SK-N-SH (cell line): Measurements from ENCODE around the gene AP4S1. TPM values are rescaled to one million over a fixed set of nuclear protein-coding genes. Genes with fewer than 3 reads are reported as not detected.

Source experiments
- CTCF ChIA-PET: fragments of 300-600, 350-600 bp; formaldehyde crosslinking; extraction: SDS; loops from one replicate; lab custom pipeline; 2021; lab: Yijun Ruan, JAX
- POLR2A ChIA-PET: fragments of 350-600 bp; sonication (Branson Sonifier 250); formaldehyde crosslinking; extraction: SDS; loops from one replicate; lab custom pipeline; 2020; ENCODE audit warnings: antibody characterized with exemption, inconsistent platforms; lab: Yijun Ruan, JAX
- DNase-seq: peaks from one replicate; pipeline ENCODE4 v3.0.0; 2012
- H2AFZ ChIP-seq: fragments of 200-600 bp; sonication (generic); 2 replicates; pipeline ENCODE4 v1.8.1; 2016; ENCODE audit warnings: antibody characterized with exemption, mild to moderate bottlenecking, low read depth
- H3F3A ChIP-seq: fragments of 200-600 bp; sonication (generic); replicated peaks from 2 replicates; pipeline ENCODE3; 2016; ENCODE audit warnings: antibody characterized with exemption, mild to moderate bottlenecking; ENCODE audit not compliant: insufficient read depth
- H3K27ac ChIP-seq, 2 experiments: fragments of 200-500 bp in 1 of 2; fragments of 200-600 bp in 1 of 2; sonication (Bioruptor generic) in 1 of 2; sonication (generic), shearing (Covaris generic) in 1 of 2; 2 replicates each; pipeline versions ENCODE4 v1.5.1 to v1.6.1; 2014 to 2016; ENCODE audit warnings: low read depth in 2 of 2, inconsistent platforms in 1 of 2, low read length in 1 of 2, mild to moderate bottlenecking in 1 of 2, mixed read lengths in 1 of 2
- H3K27me3 ChIP-seq: fragments of 200-600 bp; sonication (generic), shearing (Covaris generic); 2 replicates; pipeline ENCODE4 v1.6.1; 2016; ENCODE audit warnings: mixed run types; ENCODE audit not compliant: insufficient read depth
- H3K36me3 ChIP-seq, 2 experiments: fragments of 200-500 bp in 1 of 2; fragments of 200-600 bp in 1 of 2; sonication (Bioruptor generic) in 1 of 2; sonication (generic) in 1 of 2; replicated peaks in 1 of 2; 2 replicates each; pipeline versions ENCODE3 to v1.5.1; 2014 to 2016; ENCODE audit warnings: low read length in 1 of 2, mild to moderate bottlenecking in 1 of 2; ENCODE audit not compliant: insufficient read depth in 2 of 2, control insufficient read depth in 1 of 2
- H3K4me1 ChIP-seq, 2 experiments: fragments of 200-500 bp in 1 of 2; fragments of 200-600 bp in 1 of 2; sonication (Bioruptor generic) in 1 of 2; sonication (generic), shearing (Covaris generic) in 1 of 2; 2 replicates each; pipeline versions ENCODE4 v1.5.1 to v1.6.1; 2014 to 2016; ENCODE audit warnings: low read depth in 1 of 2, low read length in 1 of 2, mixed run types in 1 of 2; ENCODE audit not compliant: insufficient read depth in 2 of 2, control insufficient read depth in 1 of 2
- H3K4me2 ChIP-seq: fragments of 200-600 bp; sonication (generic), shearing (Covaris generic); 2 replicates; pipeline ENCODE4 v1.6.1; 2017; ENCODE audit warnings: mixed run types
- H3K4me3 ChIP-seq, 2 experiments: fragments of 200-500 bp in 1 of 2; fragments of 200-600 bp in 1 of 2; sonication (Bioruptor generic) in 1 of 2; sonication (generic), shearing (Covaris generic) in 1 of 2; 2 replicates each; pipeline versions ENCODE4 v1.5.1 to v1.8.1; 2014 to 2016; ENCODE audit warnings: low read depth in 2 of 2, inconsistent platforms in 1 of 2, low read length in 1 of 2, mild to moderate bottlenecking in 1 of 2, mixed read lengths in 1 of 2, moderate library complexity in 1 of 2
- H3K79me2 ChIP-seq: fragments of 200-600 bp; sonication (generic); 2 replicates; pipeline ENCODE4 v1.8.1; 2017; ENCODE audit warnings: mild to moderate bottlenecking; ENCODE audit not compliant: insufficient read depth
- H3K9ac ChIP-seq: fragments of 200-600 bp; sonication (generic); 2 replicates; pipeline ENCODE4 v1.6.1; 2017; ENCODE audit warnings: mixed run types
- H3K9me2 ChIP-seq: fragments of 200-600 bp; sonication (generic); 2 replicates; pipeline ENCODE4 v1.6.1; 2017; ENCODE audit warnings: mixed run types
- H3K9me3 ChIP-seq: fragments of 200-600 bp; sonication (generic); 2 replicates; pipeline ENCODE4 v1.6.1; 2017; ENCODE audit warnings: mixed run types, mild to moderate bottlenecking, moderate library complexity
- H4K20me1 ChIP-seq: fragments of 200-600 bp; sonication (generic); 2 replicates; pipeline ENCODE4 v1.6.1; 2017; ENCODE audit warnings: mild to moderate bottlenecking, mixed run types; ENCODE audit not compliant: insufficient read depth
- CHD2 ChIP-seq: fragments of 150-350 bp; IDR thresholded peaks from 2 replicates; pipeline ENCODE4 v1.6.1; 2018; ENCODE audit warnings: low read length; ENCODE audit not compliant: partially characterized antibody
- FOXM1 ChIP-seq: IDR thresholded peaks from 2 replicates; pipeline ENCODE4 v1.4.0; 2012; ENCODE audit warnings: low read depth, mild to moderate bottlenecking
- MXI1 ChIP-seq: IDR thresholded peaks from 2 replicates; pipeline ENCODE4 v1.6.1; 2012; ENCODE audit warnings: mild to moderate bottlenecking, low read depth, low read length, improper control_type of control experiment
- RAD21 ChIP-seq: IDR thresholded peaks from 2 replicates; pipeline ENCODE4 v1.6.1; 2012; ENCODE audit warnings: mild to moderate bottlenecking, low read length
- RCOR1 ChIP-seq: fragments of 150-350 bp; IDR thresholded peaks from 2 replicates; pipeline ENCODE4 v1.6.1; 2017; ENCODE audit warnings: antibody characterized with exemption, low read length
- ZBTB33 ChIP-seq: IDR thresholded peaks from 2 replicates; pipeline ENCODE4 v1.4.0; 2012; ENCODE audit warnings: low read depth, borderline replicate concordance
- WGBS: methylation state at CpG from one replicate; pipeline ENCODE4 v1.1.6; 2017; ENCODE audit warnings: low lambda C conversion rate; 5-methylcytosine and 5-hydroxymethylcytosine counted together
- polyA plus RNA-seq, 3 experiments: library from polyadenylated mRNA; depleted of rRNA; stranded (reverse); fragments of >200 nt; gene quantifications; 2 replicates each; pipeline ENCODE4 v1.2.3, GENCODE V29; 2012
- TF ChIP-seq, protein P1 (sequence below): fragments of 150-350 bp; IDR thresholded peaks from 2 replicates; pipeline ENCODE4 v1.6.1; 2017; ENCODE audit warnings: antibody characterized with exemption, low read length, low read depth, borderline replicate concordance
- TF ChIP-seq, protein P2 (sequence below): fragments of 200-600 bp; sonication (generic); IDR thresholded peaks from 2 replicates; pipeline ENCODE4 v1.6.1; 2017; ENCODE audit warnings: antibody characterized with exemption, mild to moderate bottlenecking, moderate library complexity
- TF ChIP-seq, protein P3 (sequence below): IDR thresholded peaks from 2 replicates; pipeline ENCODE4 v1.6.1; 2012; ENCODE audit warnings: mild to moderate bottlenecking, low read depth, low read length, moderate library complexity

Gene AP4S1
- polyA plus RNA-seq, 1 of the 3 experiments (the other 2 are of a cell fraction): 1.7 TPM

- no peak overlapping the region for H3K4me2 ChIP-seq
- H3K9ac ChIP-seq: no peak overlapping the region
- H3K36me3 ChIP-seq: no peaks in the 10 kb centered on the region
- H3K9me3 ChIP-seq: no peaks in the 10 kb centered on the region
- TF ChIP-seq RAD21 (no peak), FOXM1 (no peak), MXI1 (no peak), CHD2 (no peak), RCOR1 (no peak), ZBTB33 (no peak)
- TF ChIP-seq, protein P1, sequence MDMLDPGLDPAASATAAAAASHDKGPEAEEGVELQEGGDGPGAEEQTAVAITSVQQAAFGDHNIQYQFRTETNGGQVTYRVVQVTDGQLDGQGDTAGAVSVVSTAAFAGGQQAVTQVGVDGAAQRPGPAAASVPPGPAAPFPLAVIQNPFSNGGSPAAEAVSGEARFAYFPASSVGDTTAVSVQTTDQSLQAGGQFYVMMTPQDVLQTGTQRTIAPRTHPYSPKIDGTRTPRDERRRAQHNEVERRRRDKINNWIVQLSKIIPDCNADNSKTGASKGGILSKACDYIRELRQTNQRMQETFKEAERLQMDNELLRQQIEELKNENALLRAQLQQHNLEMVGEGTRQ: no peak
- TF ChIP-seq, protein P2, sequence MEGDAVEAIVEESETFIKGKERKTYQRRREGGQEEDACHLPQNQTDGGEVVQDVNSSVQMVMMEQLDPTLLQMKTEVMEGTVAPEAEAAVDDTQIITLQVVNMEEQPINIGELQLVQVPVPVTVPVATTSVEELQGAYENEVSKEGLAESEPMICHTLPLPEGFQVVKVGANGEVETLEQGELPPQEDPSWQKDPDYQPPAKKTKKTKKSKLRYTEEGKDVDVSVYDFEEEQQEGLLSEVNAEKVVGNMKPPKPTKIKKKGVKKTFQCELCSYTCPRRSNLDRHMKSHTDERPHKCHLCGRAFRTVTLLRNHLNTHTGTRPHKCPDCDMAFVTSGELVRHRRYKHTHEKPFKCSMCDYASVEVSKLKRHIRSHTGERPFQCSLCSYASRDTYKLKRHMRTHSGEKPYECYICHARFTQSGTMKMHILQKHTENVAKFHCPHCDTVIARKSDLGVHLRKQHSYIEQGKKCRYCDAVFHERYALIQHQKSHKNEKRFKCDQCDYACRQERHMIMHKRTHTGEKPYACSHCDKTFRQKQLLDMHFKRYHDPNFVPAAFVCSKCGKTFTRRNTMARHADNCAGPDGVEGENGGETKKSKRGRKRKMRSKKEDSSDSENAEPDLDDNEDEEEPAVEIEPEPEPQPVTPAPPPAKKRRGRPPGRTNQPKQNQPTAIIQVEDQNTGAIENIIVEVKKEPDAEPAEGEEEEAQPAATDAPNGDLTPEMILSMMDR: no peak
- TF ChIP-seq, protein P3, sequence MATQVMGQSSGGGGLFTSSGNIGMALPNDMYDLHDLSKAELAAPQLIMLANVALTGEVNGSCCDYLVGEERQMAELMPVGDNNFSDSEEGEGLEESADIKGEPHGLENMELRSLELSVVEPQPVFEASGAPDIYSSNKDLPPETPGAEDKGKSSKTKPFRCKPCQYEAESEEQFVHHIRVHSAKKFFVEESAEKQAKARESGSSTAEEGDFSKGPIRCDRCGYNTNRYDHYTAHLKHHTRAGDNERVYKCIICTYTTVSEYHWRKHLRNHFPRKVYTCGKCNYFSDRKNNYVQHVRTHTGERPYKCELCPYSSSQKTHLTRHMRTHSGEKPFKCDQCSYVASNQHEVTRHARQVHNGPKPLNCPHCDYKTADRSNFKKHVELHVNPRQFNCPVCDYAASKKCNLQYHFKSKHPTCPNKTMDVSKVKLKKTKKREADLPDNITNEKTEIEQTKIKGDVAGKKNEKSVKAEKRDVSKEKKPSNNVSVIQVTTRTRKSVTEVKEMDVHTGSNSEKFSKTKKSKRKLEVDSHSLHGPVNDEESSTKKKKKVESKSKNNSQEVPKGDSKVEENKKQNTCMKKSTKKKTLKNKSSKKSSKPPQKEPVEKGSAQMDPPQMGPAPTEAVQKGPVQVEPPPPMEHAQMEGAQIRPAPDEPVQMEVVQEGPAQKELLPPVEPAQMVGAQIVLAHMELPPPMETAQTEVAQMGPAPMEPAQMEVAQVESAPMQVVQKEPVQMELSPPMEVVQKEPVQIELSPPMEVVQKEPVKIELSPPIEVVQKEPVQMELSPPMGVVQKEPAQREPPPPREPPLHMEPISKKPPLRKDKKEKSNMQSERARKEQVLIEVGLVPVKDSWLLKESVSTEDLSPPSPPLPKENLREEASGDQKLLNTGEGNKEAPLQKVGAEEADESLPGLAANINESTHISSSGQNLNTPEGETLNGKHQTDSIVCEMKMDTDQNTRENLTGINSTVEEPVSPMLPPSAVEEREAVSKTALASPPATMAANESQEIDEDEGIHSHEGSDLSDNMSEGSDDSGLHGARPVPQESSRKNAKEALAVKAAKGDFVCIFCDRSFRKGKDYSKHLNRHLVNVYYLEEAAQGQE: no peak
- 100% methylated on average over 1 of the region's 1 CpG for WGBS
- H3F3A ChIP-seq: peaks cover 7% of the 10 kb centered on the region
- H3K79me2 ChIP-seq: no peaks in the 10 kb centered on the region
- CTCF ChIA-PET: interaction anchor here (1.2 kb wide), 1 partner anchor 26 kb away, joined by 3 read pairs; no protein-coding TSS in a partner anchor
- H3K27ac ChIP-seq: no peak overlapping the region
- no peaks in the 10 kb centered on the region for H3K9me2 ChIP-seq
- H4K20me1 ChIP-seq: no peaks in the 10 kb centered on the region
- no peak overlapping the region for H2AFZ ChIP-seq
- peaks cover 0 to 10% of the 10 kb centered on the region in 2 experiments; a peak in 1 of 4 replicates for H3K4me1 ChIP-seq
- no peaks in the 10 kb centered on the region for H3K27me3 ChIP-seq
- POLR2A ChIA-PET: no interaction called here
- DNase-seq: no peak
- no peak overlapping the region for H3K4me3 ChIP-seq
Observed at GRCh38 chr14:31057035-31057434, 31.6 kb downstream of the AP4S1 start.
